ENCODE data around the gene PLCL2.

PLCL2 gene

DNA sequence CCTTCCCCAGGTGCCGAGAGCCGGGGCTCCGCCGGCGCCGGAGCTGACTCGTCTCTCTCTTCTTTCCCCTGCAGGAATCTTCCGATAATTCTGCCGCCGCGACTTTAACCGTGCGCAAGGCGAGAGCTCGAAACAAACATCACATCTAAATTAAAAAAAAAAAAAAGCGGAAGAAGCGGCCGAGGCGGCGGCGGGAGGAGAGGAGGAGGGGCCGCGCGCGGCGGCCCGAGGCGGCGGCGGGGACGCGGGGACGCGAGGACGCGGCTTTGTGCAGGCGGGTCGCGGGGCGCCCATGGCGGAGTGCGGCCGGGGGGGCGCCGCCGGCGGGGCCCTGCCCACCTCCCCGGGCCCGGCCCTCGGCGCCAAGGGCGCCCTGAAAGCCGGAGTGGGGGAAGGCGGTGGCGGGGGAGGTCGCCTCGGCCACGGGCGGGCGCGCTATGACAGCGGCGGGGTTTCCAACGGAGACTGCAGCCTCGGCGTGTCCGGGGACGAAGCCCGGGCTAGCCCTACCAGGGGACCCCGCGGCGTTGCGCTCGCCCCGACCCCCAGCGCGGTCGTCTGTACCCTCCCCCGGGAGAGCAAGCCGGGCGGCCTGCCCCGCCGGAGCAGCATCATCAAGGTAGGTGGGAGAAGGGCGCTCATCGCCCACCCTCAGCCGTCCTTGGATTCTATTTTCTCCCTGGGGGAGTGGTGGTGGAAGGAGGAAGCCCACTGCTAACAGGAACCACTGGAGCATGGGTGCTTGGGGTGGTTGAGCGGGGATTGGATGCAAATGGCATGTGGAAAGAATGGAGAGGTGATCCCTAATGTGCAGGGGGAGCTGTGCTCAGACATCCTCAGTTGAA, at the start of gene PLCL2:
TSS of gene PLCL2 (plus strand) at position 208 of the 845 bp plus-strand sequence. CDS start at position 293, 85 bp downstream.
- DNase-seq (ENCODE audit: low read depth): no peak

DNA sequence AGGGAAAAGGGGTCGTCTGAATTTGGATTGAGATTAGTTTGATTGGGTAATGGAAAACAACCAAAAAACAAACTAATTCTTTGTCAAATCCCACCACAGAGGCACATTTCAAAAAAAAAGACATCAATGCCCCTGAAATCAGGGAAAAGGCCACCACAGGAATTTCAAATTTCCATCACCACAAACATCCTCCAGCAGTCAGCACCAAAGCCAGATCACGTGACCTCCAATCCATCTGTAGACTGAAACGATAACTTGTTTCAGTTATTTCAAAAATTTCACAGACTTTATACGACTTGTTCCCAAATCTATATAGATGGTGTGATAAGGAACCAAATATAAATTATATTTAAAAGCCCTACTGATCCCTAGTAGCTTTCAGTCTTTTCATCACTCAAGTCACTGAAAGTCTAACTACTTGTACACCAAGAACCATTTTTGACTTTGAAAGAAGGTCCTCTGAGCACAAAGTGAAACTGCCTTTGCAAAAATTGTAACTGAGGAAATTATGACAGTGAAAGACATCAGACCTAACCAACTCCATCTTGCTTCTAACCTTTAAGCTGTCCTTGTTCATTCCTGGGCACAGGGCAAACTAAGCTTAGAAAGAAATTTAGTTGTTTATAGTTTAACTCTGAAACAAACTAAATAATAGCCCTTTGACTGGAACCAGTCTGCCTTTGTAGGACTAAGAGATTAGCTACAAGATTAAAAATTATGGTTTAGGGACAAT, 48.1 kb upstream of the PLCL2 start:
- no peak for DNase-seq (ENCODE audit: low read depth)

DNA sequence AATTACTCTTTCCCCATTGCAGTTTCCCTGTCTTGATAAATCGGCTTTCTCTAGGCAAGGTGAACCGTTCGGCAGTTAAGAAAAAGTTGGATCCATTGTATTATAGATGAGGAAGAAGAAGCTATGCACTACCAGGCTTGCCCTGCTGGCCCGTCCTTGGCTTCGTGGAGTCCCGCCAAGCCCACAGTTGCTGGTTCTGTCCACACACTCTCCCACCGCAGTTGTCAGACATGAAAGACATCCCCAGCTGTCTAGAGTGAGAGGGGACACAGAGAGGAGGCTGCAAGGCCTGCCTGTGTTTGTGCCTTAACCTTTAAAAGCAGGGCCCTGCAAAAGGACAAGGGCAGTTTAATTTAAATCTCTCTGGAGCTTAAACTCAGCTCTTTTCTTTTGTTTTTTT, 47.2 kb upstream of the PLCL2 start:
- no peak for DNase-seq (ENCODE audit: low read depth)

DNA sequence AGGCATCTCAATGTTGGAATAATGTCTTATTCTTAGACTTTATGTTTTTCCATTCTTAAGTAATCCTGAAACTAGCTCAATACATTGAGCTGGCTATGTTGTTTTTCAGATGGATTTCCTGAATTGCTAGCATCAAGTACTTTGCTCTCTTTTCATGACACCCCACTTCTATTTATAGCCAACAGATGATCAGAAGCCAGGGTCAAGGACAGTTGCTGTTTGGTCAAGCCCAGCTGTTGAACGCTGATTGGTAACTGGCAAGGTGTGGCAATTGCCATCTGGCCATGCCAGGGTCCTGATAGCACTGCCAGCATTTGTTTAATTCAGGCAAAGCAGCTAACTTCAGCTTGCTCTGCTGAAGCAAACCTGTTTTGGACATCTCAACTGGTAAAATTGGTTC, 46.2 kb upstream of the PLCL2 start:
- no peak for DNase-seq (ENCODE audit: low read depth)

DNA sequence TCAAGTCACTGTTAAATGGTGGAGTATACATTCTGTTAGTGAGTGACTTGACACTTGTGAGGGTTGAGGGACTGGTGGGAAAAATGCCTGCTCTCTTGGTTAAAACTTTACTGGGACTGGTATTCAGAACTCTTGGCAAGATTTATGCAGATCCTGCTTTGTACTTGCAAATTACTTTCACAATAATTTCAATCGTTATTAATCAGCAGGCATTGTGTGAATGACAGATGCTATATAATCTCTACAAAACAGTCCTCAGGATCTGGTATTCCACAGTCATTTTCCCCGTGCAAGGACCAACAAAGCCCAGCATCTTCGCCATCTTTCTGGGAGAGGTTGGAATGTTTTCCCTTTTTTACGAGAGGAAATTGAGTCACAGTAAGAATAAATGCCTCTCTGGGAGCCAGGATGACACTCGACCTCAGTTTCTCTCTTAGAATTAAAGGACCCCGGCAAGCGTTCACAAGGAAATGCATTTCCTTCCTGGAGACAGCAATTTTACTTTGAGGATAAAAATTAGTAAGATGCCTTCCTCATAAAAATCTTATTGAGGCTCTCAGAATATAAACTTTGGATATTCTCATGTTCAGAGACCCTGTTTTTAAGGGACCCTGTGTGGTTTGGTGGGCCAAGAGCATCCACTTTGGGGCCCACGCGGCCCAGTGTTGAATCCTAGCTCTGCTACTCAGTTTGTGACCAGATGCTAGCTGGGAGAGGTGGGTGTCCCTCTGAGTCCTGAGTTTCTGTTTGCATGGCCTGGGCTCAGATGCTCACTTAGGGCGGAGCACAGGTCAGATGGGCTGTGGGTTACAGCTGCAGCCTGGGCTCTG, 45.3 kb upstream of the PLCL2 start:
- DNase-seq (ENCODE audit: low read depth): no peak

DNA sequence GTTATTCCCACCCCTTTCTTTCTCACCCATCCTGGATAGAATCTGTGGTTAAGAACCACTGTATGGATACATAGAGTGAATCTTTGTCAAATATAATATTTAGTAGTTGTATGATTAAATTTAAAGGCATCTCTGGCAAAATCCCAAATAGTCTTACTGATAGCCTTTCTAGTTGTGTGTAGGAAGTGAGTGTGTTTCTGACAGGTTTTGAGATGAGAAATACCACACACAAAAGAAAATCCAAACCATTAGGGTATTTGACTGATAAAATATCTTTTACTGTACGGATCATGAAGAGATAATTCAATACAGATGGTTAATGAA, 44.7 kb upstream of the PLCL2 start:
- no peak for DNase-seq (ENCODE audit: low read depth)

DNA sequence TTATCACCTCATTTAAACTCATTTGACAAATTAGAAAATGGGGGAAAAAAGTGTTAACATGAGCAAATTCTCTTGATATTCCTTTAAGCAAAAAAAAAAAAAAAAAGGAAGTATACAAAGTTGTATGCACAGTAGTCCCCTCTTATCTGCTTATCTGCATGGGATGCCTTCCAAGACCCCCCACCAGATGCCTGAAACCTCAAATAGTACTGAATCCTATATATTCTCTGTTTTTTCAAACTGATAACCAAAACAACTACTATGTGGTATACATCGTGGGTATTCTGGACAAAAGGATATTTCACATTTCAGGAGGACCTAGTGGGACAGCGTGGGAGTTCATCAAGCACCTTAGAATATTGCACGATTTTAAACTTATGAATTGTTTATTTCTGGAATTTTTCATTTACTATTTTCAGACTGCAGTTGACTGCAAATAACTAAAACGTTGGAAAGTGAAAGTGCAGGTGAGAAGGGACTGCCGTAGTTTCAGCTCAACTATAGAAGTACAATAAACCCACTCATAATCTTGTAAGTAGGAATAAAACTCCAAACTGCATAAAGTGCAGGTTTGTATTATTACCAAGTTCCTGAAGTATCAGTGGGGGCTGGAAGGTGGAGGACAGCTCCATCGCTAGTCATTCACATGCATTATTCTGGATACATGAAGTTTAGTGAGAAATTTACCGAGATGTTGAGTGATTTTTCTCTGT, 43.6 kb upstream of the PLCL2 start:
- no peak for DNase-seq (ENCODE audit: low read depth)

DNA sequence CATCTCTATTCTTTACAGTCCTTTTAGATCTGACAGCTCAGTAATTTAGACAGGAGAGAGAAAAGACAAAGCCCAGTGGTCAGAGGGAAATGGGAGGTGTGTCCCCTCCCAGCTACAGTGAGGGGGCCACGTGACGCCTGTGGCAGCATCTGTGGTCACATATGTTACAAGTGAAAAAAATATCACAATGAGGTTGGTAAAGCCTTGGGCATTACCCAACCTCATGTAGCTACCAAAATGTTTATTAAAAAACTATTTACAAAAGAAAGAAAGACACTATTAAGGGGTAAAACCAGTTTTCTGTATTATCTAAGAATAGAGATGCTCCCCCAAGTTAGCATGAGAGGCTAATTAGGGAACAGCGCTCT, 42.9 kb upstream of the PLCL2 start:
- no peak for DNase-seq (ENCODE audit: low read depth)

DNA sequence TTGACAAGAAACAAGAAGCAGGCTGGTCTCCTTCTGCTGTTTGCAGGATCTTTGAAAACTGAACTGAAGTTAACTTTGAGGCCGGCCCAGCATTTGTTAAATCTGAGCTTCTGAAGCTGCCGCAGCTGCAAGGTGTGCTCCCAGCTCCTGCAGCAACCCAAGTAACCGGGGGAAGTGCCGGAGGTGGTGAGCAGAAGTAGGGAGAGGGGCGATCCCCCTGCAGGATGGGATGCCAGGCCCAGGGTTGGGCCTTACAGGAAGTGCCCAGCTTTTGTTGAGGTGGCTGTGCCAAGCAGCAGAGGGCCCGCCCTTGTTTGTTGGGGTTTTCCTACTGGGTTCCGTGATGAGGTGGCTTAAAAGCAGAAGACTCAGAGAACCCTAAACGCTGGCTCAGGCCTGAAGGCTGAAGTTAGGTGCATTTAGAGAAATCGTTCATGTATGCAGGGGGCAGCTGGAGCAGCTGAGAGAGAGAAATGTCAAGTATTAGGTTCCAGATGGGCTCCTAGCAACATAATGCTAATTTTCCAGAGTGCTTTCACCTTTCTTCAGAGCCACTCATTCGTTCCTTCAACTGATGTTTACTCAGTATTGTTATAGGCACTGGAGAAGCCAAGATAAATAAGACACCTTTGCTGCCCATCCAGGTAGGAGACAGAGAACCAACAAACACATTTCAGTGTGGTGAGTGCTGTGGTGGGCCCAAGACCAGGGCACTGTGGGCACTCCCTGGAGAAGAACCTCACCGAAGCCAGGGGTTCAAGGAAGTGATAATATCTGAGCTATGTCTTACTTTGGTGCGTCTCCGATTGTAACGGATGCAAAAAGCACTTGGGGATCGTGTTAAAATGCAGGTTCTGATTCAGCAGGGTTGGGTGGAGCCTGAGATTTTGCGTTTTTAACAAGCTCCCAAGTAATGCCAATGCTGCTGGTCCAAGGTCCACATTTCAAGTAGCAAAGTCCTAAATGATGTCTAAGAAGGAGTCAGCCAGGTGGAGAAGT, 42.2 kb upstream of the PLCL2 start:
- DNase-seq (ENCODE audit: low read depth): peak; percentile 57

DNA sequence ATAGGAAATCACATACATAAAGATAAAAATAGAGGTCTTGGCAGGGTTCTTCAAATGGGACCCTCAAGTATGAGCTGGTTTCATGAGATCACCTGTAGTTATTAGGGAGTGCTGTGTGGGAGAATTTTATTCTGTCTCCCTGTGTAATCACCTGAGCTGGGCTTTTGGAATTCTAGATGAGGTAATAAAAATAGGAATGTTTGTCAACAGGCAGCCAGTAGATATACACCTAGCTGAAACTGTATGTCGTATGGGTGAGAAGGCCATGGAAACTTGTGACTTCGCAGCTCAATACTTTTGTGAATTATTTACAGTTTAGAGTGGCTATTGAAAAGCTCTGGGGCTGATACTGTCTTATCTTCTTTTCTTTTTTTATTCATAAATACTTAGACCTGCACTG, 40.5 kb upstream of the PLCL2 start:
- DNase-seq (ENCODE audit: low read depth): no peak

DNA sequence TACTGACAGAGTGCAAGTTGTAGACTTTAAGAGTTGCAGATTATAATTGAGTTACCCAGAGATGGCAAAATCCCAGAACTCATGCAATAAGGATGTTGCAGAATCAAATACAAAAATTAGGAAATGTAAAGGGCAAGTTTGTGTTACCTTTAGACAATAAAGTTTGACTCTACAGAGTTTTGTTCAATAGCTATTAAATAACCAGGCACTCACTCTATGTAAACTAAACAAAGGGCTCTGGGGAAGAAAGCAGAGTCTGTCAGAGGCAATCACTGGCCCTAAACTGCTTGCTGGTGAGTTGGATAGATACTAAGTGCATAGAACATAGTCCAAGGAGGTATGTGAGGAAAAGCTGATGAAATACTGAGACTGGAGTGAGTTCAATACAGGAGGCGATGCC, 40.0 kb upstream of the PLCL2 start:
- no peak for DNase-seq (ENCODE audit: low read depth)

DNA sequence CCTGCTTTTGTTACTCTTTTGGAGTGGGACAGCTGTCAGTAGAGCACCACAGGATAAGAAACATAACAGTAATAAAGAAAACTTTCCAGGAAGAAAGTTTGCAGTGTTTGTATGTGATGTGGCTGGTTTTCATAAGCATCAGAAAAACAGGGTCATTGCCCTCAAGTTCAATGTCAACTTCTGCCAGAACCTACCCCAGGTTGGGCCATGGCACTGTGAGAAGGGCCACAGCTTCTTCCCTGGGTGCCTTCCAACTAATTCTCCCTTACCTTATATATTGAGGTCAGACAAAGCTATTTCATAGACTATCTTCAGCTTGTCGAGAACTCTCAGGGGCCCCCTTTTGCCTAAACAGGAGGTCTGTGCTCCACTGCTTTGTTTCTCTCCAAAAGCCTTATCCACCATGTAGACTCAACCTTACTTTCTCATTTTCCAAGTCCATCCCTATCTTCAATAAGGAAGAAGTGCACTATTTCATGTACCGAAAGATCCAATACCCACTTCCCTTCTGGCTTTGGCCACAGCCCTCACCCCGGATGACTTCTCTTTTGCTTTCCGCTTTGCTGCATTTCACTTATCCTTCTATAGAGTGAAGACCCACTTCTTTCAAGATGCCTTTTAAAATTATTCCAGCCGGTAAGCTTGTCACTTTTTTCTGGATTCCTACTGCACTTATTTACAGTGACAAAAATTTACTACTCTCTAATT, 38.2 kb upstream of the PLCL2 start:
- DNase-seq (ENCODE audit: low read depth): no peak

DNA sequence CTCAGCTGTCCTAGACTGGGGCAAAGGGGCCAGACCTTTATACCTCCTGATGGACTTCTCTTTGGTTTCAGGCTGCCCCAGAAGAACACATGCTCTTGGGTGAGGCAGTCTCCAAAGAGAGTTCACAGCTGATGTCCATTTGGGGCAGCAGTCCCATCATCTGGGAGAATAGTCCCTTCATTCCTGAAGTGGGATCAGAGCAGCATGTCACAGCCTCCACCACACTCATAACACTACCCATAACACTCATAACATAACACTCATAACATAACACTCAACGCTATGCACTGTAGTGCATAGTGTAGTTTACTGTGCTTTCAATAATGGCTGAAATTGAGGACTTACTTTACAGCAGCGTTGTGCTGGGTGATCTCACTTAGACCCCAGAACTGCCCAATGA, 36.7 kb upstream of the PLCL2 start:
- no peak for DNase-seq (ENCODE audit: low read depth)

DNA sequence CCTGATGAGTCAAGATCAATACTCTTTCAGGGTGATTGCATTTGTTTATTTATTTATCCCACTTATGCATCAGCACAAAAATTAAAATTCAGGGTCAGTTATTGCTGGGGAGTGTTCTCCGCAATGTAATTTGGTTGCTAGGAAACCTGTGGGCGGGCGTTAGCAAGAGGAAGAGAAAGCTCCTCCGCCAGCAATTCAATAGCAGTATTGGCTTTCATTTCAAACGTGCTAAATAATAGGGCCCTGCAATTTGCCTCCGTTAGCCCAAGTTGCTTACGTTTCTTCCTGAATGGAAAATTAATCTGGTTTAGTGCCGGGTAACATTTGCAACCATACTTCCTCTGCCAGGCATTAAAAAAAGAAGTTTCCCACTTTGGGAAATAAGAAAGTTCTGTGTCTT, 35.5 kb upstream of the PLCL2 start:
- DNase-seq (ENCODE audit: low read depth): peak; percentile 41

DNA sequence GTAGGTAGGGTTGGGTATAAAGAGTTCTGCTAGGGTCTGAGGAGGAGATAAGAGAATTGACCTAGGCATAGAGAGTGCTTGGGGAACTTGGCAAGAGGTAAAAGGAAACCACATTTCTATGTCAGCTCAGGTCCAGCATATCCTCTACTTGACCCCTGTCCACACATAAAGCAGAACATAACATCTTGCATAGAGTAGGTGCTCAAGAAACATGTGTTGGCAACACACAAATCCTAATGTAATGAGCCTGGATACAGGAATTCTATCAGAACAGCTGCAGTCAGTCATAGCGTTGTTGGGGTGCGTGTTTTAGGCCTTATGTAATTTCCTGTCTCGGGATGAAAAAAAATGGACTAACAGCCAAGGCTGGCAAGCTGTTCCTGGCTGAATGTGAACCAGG, 35.0 kb upstream of the PLCL2 start:
- no peak for DNase-seq (ENCODE audit: low read depth)

DNA sequence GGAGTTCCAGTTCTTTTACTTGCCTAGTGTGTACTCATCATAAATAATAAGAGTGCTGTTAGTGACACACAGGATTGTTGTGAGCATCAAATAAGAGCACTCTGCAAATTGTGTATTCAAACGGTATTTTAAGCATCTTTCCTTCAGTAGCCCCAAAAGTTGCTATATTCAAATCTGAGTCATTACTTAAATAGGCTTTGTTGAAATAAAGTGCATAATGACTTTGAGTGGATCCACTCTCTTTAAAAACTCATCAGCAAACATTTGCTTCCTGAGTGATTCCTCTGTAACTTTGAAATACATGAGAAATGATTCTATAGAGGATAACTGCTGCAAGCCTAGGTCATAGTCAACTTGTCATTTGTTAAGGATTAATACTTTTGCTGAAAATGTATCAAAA, 29.3 kb upstream of the PLCL2 start:
- DNase-seq (ENCODE audit: low read depth): no peak

DNA sequence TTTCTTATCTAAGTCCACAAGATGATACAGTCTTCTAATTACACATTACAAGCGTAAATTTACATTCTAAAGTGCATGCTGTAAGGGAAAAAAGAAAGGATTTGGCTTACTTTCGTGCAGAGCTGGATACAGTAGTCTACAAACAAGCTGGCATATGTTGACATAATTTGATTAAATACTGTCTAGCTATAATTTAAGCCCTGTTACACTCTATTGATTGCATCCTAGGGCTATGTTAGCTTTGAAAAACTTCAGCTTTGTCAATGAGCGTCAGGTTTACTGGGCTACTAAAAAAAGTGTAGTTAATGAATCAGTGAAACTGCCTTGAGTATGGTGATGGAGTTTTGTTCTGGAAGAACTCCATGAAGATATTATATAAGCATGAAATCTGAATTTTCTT, 24.5 kb upstream of the PLCL2 start:
- no peak for DNase-seq (ENCODE audit: low read depth)

DNA sequence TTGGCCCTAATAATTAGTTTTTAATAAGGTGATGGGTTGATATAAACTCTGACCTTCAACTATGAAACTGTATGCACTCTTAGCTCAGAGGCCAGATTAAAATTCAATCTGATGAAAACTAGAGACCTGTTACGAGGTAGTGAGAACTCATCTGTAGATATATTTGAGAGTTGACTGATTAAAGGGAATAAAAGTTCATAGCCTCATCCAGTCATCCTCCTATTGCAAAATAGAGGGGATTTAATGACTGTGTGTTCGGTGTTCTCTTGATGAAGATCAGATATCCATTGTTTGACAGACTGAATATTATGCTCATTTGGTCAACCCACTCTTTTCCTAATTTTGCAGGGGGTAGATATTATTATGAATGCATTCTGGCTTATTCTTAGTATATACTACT, 23.3 kb upstream of the PLCL2 start:
- DNase-seq (ENCODE audit: low read depth): no peak

DNA sequence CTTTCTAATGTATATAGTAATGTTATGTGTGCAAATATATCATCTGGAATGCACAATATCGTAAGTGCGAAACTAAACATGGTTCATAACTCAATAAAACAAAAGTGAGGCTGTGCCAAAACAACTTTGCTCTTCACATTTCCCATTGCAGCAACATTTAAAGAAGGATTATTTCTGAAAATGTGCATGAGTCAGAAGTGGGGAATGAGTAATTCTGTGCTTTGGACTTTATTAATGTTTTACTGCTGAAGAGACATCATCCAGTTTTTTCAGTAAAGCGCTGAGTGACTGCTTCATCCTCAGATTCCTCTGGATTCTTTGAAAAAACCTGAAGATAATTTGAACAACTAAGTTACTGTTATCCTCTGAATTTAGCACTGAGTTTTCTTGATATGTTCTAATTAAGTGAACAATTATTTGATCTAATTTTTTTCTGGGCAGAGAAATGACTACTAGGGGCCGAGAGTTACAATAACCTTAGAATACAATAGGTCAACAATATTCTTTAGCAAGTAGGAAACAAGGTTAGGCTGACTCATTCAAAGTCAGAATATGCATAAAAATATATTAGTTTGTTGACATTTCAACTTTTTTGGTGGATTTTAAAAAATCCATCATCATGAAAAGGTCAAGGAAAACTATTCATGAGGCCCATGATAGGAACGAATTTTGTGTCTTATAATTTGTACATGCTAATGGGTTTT, 20.0 kb upstream of the PLCL2 start:
- DNase-seq (ENCODE audit: low read depth): no peak

DNA sequence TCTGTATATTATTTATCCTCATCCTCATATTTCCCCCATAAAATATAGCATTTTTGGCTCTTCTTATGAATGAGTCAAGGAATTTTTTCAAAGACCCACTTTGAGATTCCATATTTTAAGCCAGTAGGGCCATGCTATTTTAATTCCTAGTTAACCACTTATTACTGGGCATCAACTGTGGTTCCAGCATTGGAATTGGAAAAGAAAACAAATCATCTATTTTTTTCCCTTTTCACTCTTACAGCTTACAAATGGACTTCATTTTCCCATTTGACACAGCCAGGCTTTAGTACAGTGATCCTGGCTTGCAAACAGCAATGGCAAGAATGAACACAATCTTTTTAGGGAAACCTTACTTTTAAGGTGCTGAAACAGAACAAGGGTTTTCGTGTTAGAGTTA, 19.4 kb upstream of the PLCL2 start:
- DNase-seq (ENCODE audit: low read depth): no peak
